Coronary artery (tissue), 2 donors: ENCODE data around the gene MAST2.

ENCODE experiments used
- DNase-seq: peaks from one replicate; pipeline ENCODE4 v3.0.0-alpha.2; 2017; ENCODE audit warnings: low spot score
- H3K27ac ChIP-seq, 2 donors: fragments of 200-600 bp; sonication (generic); one replicate each; pipeline ENCODE4 v1.5.1; 2016 to 2019
- H3K4me3 ChIP-seq: fragments of 200-600 bp; sonication (generic); 2 replicates; pipeline ENCODE4 v1.5.1; 2016; ENCODE audit warnings: mild to moderate bottlenecking, moderate library complexity
- TF ChIP-seq, protein P1 (sequence below): fragments of 200-600 bp; sonication (generic); IDR thresholded peaks from one replicate; pipeline ENCODE4 v1.5.1; 2019; ENCODE audit warnings: antibody characterized with exemption

The MAST2 gene

GRCh38 chr1:45803299-45803780 is at the start of gene MAST2:
TSS of gene MAST2 (plus strand) at chr1:45803612. CDS start at chr1:45803896, 284 bp downstream.
- TF ChIP-seq, protein P1, sequence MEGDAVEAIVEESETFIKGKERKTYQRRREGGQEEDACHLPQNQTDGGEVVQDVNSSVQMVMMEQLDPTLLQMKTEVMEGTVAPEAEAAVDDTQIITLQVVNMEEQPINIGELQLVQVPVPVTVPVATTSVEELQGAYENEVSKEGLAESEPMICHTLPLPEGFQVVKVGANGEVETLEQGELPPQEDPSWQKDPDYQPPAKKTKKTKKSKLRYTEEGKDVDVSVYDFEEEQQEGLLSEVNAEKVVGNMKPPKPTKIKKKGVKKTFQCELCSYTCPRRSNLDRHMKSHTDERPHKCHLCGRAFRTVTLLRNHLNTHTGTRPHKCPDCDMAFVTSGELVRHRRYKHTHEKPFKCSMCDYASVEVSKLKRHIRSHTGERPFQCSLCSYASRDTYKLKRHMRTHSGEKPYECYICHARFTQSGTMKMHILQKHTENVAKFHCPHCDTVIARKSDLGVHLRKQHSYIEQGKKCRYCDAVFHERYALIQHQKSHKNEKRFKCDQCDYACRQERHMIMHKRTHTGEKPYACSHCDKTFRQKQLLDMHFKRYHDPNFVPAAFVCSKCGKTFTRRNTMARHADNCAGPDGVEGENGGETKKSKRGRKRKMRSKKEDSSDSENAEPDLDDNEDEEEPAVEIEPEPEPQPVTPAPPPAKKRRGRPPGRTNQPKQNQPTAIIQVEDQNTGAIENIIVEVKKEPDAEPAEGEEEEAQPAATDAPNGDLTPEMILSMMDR, result no peak
- peak within 1 kb of the TSS; percentile 84 to 91 for H3K27ac ChIP-seq
- DNase-seq, result peak; percentile 87
- peak within 1 kb of the TSS; percentile 80 for H3K4me3 ChIP-seq

GRCh38 chr1:45755697-45756096 is 47.7 kb upstream of the MAST2 start:
- DNase-seq, result no peak
- TF ChIP-seq, protein P1, result no peak
- no peak overlapping the region for H3K27ac ChIP-seq
- H3K4me3 ChIP-seq, result no peak overlapping the region

- no peak for DNase-seq
- no peak overlapping the region for H3K27ac ChIP-seq
- H3K4me3 ChIP-seq, result no peak overlapping the region
- TF ChIP-seq, protein P1, result no peak
Observed at GRCh38 chr1:45762291-45762690, 41.1 kb upstream of the MAST2 start.

- H3K4me3 ChIP-seq, result no peak overlapping the region
- TF ChIP-seq, protein P1, result no peak
- H3K27ac ChIP-seq, result no peak overlapping the region
- DNase-seq, result no peak
Observed at GRCh38 chr1:45765999-45766792, 37.2 kb upstream of the MAST2 start.

- Histone ChIP-seq H3K27ac (no peak overlapping the region), H3K4me3 (no peak overlapping the region)
- TF ChIP-seq, protein P1, result no peak
- DNase-seq, result no peak
Observed at GRCh38 chr1:45767035-45767434, 36.4 kb upstream of the MAST2 start.

DNA sequence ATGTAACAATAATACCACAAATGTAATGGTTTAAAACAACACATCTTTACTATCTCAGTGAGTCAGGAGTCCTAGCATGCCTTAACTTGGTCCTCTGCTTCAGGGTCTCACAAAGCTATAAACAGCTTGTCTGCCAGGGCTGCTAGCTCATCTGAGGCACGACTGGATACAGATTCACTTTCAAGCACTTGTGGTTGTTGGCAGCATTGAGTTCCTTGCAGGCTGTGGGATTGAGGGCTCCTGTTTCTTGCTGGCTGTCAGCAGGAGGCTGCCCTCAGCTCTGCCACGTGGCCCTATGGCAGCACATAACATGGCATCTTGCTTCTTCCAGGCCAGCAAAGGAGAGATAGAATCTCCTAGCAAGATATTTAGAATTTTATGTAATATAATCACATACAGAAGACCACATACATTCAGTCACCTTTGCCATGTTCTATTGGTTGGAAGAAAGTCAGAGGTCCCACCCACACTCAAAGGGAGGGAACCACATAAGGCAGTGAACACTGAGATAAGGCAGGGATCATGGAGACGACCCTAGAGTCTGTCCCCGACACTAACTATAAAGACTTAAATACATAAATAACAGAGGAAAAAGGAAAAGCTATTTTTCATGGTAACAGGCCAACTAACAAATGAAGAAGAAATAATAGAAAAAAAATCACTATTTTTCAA is 34.0 kb upstream of the MAST2 start:
- DNase-seq, result no peak
- TF ChIP-seq, protein P1, result no peak
- Histone ChIP-seq H3K4me3 (no peak overlapping the region), H3K27ac (no peak overlapping the region)
